AG04449 (cell line): ENCODE measurements around the gene DENND1A.

Experiments
- CTCF ChIA-PET: fragments of 350-600 bp; formaldehyde crosslinking; extraction: SDS; loops from one replicate; lab custom pipeline; 2021; ENCODE audit warnings: antibody characterized with exemption; lab: Yijun Ruan, JAX
- POLR2A ChIA-PET: fragments of 400-600, 350-600 bp; formaldehyde crosslinking; extraction: SDS; loops from one replicate; lab custom pipeline; 2020; ENCODE audit warnings: antibody characterized with exemption, inconsistent platforms; lab: Yijun Ruan, JAX
- DNase-seq: peaks from one replicate; pipeline ENCODE4 v3.0.0-alpha.2; 2010; ENCODE audit warnings: low read depth, low spot score
- H3K4me3 ChIP-seq: 2 replicates; pipeline ENCODE4 v1.5.1; 2011; ENCODE audit warnings: low read depth, mild to moderate bottlenecking, control low read depth, low read length
- TF ChIP-seq, protein P1 (sequence below): IDR thresholded peaks from one replicate; pipeline ENCODE4 v1.5.1; 2011; ENCODE audit warnings: mild to moderate bottlenecking, moderate library complexity, low read length, control low read depth, inconsistent platforms; ENCODE audit not compliant: insufficient read depth; ENCODE audit errors: missing control alignments

The DENND1A gene

DNA sequence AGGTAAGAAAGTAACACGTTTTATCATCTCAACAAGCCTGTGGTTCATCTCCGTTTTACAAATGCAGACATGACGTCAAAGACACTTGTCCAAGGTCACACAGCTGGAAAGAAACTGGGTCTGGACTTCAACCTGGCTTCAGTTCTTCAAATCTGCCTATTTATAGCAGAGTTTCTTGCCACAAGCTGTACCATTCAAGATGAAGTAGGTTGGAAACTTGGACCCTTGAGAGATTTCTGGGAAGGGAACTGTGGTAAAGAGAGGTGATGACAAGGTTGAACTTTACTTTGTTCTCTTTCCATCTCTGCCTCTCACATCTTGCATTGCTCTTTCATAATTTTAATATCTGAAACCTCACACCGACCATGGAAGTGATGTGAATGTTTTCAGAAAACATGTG, 29.9 kb upstream of the DENND1A start:
- POLR2A ChIA-PET = no interaction called here
- TF ChIP-seq, protein P1, sequence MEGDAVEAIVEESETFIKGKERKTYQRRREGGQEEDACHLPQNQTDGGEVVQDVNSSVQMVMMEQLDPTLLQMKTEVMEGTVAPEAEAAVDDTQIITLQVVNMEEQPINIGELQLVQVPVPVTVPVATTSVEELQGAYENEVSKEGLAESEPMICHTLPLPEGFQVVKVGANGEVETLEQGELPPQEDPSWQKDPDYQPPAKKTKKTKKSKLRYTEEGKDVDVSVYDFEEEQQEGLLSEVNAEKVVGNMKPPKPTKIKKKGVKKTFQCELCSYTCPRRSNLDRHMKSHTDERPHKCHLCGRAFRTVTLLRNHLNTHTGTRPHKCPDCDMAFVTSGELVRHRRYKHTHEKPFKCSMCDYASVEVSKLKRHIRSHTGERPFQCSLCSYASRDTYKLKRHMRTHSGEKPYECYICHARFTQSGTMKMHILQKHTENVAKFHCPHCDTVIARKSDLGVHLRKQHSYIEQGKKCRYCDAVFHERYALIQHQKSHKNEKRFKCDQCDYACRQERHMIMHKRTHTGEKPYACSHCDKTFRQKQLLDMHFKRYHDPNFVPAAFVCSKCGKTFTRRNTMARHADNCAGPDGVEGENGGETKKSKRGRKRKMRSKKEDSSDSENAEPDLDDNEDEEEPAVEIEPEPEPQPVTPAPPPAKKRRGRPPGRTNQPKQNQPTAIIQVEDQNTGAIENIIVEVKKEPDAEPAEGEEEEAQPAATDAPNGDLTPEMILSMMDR = no peak
- H3K4me3 ChIP-seq = no peak overlapping the region
- CTCF ChIA-PET = no interaction called here
- DNase-seq = no peak

DNA sequence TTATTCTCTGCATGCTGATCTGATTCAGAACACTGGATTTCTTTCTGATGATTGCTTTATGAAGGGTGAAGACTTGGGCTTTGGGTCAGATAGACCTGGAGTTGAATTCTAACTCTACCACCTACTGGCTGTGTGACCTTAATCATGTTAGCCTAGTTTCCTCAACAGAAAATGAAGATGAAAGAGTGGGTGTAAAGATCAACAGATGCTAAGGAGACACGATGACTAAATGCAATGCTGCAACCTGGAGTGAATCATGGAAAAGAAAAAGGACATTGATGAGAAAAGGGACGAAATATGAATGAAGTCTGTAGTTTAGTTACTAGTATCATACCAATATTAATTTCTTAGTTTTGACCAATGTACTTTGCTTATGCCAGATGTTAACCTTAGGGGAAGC, 27.8 kb upstream of the DENND1A start:
- no peak for DNase-seq
- CTCF ChIA-PET = interaction anchor here (0.8 kb wide), 1 partner anchor 10 kb away, joined by 3 read pairs; no protein-coding TSS in a partner anchor
- POLR2A ChIA-PET = no interaction called here
- TF ChIP-seq, protein P1 = no peak
- H3K4me3 ChIP-seq = no peak overlapping the region

DNA sequence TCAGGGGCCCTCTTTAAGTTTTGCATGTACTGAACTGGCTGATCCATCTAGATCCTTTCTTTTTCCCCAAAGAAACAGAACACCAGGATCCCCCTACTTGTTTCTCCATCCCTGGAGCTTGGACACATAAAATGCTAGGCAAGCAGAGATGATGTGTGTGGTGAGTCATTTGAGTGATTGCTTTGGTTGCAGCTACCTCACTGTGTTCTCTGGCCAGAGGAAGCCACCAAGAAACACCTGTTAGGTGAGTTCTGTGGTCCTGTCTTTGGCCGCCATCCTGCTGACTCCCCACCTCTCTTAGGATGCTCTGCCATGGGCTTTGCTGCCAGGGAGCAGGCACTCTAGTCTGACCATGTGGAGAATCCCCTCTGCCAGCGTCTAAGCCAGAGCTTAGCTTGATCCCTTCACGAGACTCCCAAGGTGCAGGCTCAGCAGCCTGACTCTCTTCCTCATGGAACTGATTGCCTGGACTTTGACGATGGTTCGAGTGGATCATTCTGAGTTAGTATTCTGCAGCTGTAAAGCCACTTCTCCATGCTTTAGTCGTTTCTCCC, 27.3 kb upstream of the DENND1A start:
- H3K4me3 ChIP-seq = no peak overlapping the region
- ChIA-PET CTCF (interaction anchor here (0.8 kb wide), 1 partner anchor 10 kb away, joined by 3 read pairs; no protein-coding TSS in a partner anchor), POLR2A (no interaction called here)
- TF ChIP-seq, protein P1 = no peak
- no peak for DNase-seq

DNA sequence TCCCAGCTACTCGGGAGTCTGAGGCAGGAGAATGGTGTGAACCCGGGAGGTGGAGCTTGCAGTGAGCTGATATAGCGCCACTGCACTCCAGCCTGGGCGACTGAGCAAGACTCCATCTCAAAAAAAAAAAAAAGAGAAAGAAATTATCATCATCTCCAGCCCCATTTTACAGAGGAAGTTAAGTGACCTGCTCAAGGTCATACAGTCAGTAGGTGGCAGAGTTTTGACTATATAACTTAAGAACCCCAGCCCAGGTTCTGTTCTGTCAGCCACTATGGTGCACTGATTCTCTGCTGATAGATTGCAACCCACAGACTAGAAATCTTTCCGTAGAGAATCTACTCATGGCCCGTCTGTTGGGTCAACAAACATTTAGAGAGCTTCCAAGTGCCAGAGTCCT, 25.7 kb upstream of the DENND1A start:
- CTCF ChIA-PET = no interaction called here

DNA sequence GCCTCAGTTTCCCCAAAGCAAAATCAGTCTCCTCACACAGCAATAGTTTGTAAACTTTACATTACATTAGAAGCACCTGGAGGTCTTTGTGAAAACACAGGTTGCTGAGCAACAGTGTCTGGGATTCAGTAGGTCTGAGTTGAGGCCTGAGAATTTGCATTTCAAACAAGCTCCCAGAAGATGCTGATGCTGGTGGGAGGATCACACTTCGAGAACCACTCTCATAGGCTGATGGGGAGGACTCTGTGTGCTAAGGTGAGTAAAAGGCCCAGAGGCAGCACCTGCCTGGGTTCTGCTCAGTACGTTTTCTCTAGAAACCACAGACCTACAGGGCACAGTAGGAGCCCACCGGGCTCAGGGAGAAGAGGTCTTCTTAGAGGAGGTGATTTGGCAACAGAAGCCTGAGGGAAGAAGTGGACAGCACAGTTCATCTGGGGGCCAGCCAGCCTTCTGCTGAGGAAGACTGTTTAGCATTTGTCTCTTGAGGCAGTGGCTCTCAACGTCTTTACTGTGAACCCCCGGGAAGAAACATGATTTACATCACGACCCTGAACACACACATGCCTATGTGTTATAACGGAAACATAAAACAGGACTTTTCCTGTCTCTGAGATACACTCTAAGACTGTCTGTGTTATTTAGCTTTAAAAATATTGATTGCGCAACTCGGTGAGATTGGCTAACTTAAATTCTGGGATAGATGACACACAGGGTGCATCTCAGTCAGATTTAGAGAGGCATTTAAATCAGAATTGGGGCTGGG, 24.8 kb upstream of the DENND1A start:
- TF ChIP-seq, protein P1 = no peak
- no peak overlapping the region for H3K4me3 ChIP-seq
- POLR2A ChIA-PET = no interaction called here
- DNase-seq = no peak
- CTCF ChIA-PET = no interaction called here

More for the DNA sequence above, 25.7 kb upstream of the DENND1A start:
- POLR2A ChIA-PET = no interaction called here
- no peak for DNase-seq
- no peak overlapping the region for H3K4me3 ChIP-seq
- TF ChIP-seq, protein P1 = no peak
